Mesendoderm (in vitro differentiated cells): ENCODE data around the gene CAPN9.
"Not testable (repeated sequence)": the region's sequence is repeated elsewhere in the genome, so short reads cannot be mapped to it uniquely, and the experiment has no call there.

ENCODE experiments used
- DNase-seq: peaks from one replicate; pipeline ENCODE4 v3.0.0; 2013
- H2AK5ac ChIP-seq: 2 replicates; pipeline ENCODE4 v1.6.1; 2013; ENCODE audit warnings: low read length, inconsistent platforms
- H2BK120ac ChIP-seq: 2 replicates; pipeline ENCODE4 v1.6.1; 2013; ENCODE audit warnings: low read depth, mild to moderate bottlenecking, low read length, moderate library complexity, mixed read lengths
- H2BK15ac ChIP-seq: replicated peaks from 2 replicates; pipeline ENCODE4 v1.6.1; 2013; ENCODE audit warnings: low read depth, mild to moderate bottlenecking, moderate library complexity
- H2BK5ac ChIP-seq: 2 replicates; pipeline ENCODE4 v1.6.1; 2013; ENCODE audit warnings: low read length, inconsistent platforms
- H3K18ac ChIP-seq: 2 replicates; pipeline ENCODE4 v1.6.1; 2013; ENCODE audit warnings: mild to moderate bottlenecking, low read length, mixed read lengths
- H3K23ac ChIP-seq: one replicate; pipeline ENCODE4 v1.6.1; 2013; ENCODE audit warnings: low read length
- H3K27ac ChIP-seq: 2 replicates; pipeline ENCODE4 v1.5.1; 2013; ENCODE audit warnings: low read depth, mild to moderate bottlenecking, inconsistent platforms, low read length, moderate library complexity
- H3K27me3 ChIP-seq: 2 replicates; pipeline ENCODE4 v1.6.1; 2013; ENCODE audit warnings: low read length, control low read depth, mild to moderate bottlenecking, inconsistent platforms; ENCODE audit not compliant: insufficient read depth, poor library complexity
- H3K36me3 ChIP-seq: 2 replicates; pipeline ENCODE4 v1.6.1; 2013; ENCODE audit warnings: low read length, inconsistent platforms; ENCODE audit not compliant: control insufficient read depth, insufficient read depth
- H3K4ac ChIP-seq: one replicate; pipeline ENCODE4 v1.6.1; 2013; ENCODE audit warnings: low read depth, mild to moderate bottlenecking, low read length, moderate library complexity
- H3K4me1 ChIP-seq: 2 replicates; pipeline ENCODE4 v1.6.1; 2013; ENCODE audit warnings: low read depth, low read length, inconsistent platforms; ENCODE audit not compliant: control insufficient read depth
- H3K4me2 ChIP-seq: 2 replicates; pipeline ENCODE4 v1.6.1; 2013; ENCODE audit warnings: low read length
- H3K4me3 ChIP-seq: 2 replicates; pipeline ENCODE4 v1.5.1; 2013; ENCODE audit warnings: mild to moderate bottlenecking, low read length
- H3K56ac ChIP-seq: one replicate; pipeline ENCODE4 v1.6.1; 2013; ENCODE audit warnings: low read length
- H3K79me1 ChIP-seq: 2 replicates; pipeline ENCODE4 v1.6.1; 2013; ENCODE audit warnings: low read length, inconsistent platforms
- H3K79me2 ChIP-seq: 2 replicates; pipeline ENCODE4 v1.6.1; 2013; ENCODE audit warnings: mild to moderate bottlenecking, low read length; ENCODE audit not compliant: control insufficient read depth, insufficient read depth
- H3K9ac ChIP-seq: 2 replicates; pipeline ENCODE4 v1.6.1; 2013; ENCODE audit warnings: low read length, inconsistent platforms
- H4K5ac ChIP-seq: one replicate; pipeline ENCODE4 v1.6.1; 2013; ENCODE audit warnings: low read length
- H4K8ac ChIP-seq: one replicate; pipeline ENCODE4 v1.6.1; 2013; ENCODE audit warnings: low read depth, mild to moderate bottlenecking, control low read depth, low read length, moderate library complexity
- WGBS: extraction: QIAGEN DNeasy Blood & Tissue Kit; methylation state at CpG from one replicate; pipeline ENCODE4 v1.1.7; 2013; ENCODE audit warnings: low lambda C conversion rate, missing lambda C conversion rate; ENCODE audit not compliant: insufficient coverage; ENCODE audit errors: extremely low coverage; 5-methylcytosine and 5-hydroxymethylcytosine counted together

Gene CAPN9

GRCh38 chr1:230721849-230722522, 25.2 kb upstream of the CAPN9 start:
- H3K4ac ChIP-seq, H3K27me3 ChIP-seq, H4K8ac ChIP-seq, H2BK15ac ChIP-seq, H3K4me3 ChIP-seq, H3K36me3 ChIP-seq, H3K23ac ChIP-seq, DNase-seq, H3K9ac ChIP-seq, H3K56ac ChIP-seq, H4K5ac ChIP-seq, H3K79me1 ChIP-seq, H3K79me2 ChIP-seq, H2AK5ac ChIP-seq, H3K27ac ChIP-seq, H3K4me2 ChIP-seq, H3K4me1 ChIP-seq, H2BK5ac ChIP-seq, H2BK120ac ChIP-seq, H3K18ac ChIP-seq: not testable (repeated sequence)
- no CpG with 5 or more reads among the region's 3 CpGs for WGBS

- Histone ChIP-seq H3K79me1 (no peaks in the 10 kb centered on the region), H3K4ac (no peak overlapping the region), H3K36me3 (no peaks in the 10 kb centered on the region), H2BK15ac (no peak overlapping the region), H4K5ac (no peak overlapping the region), H3K27ac (no peak overlapping the region), H3K4me2 (no peak overlapping the region), H2BK5ac (no peak overlapping the region), H3K56ac (no peak overlapping the region), H3K23ac (no peak overlapping the region), H3K18ac (no peak overlapping the region), H2BK120ac (no peak overlapping the region), H3K9ac (no peak overlapping the region), H4K8ac (no peak overlapping the region), H3K4me1 (no peaks in the 10 kb centered on the region), H3K4me3 (no peak overlapping the region), H2AK5ac (no peak overlapping the region), H3K79me2 (no peaks in the 10 kb centered on the region), H3K27me3 (no peaks in the 10 kb centered on the region)
- WGBS = no CpG with 5 or more reads among the region's 6 CpGs
- DNase-seq = no peak
Measured at GRCh38 chr1:230725256-230726012, 21.8 kb upstream of the CAPN9 start.

- Histone ChIP-seq H3K18ac (no peak overlapping the region), H3K79me2 (no peaks in the 10 kb centered on the region), H3K36me3 (no peaks in the 10 kb centered on the region), H3K56ac (no peak overlapping the region), H3K9ac (no peak overlapping the region), H2BK15ac (no peak overlapping the region), H3K4ac (no peak overlapping the region), H3K27me3 (no peaks in the 10 kb centered on the region), H3K4me1 (no peaks in the 10 kb centered on the region), H3K27ac (no peak overlapping the region), H4K5ac (no peak overlapping the region), H4K8ac (no peak overlapping the region), H3K23ac (no peak overlapping the region), H2BK5ac (no peak overlapping the region), H2AK5ac (no peak overlapping the region), H2BK120ac (no peak overlapping the region), H3K79me1 (no peaks in the 10 kb centered on the region), H3K4me2 (no peak overlapping the region), H3K4me3 (no peak overlapping the region)
- DNase-seq = no peak
- WGBS = no CpG with 5 or more reads among the region's 6 CpGs
Measured at GRCh38 chr1:230728710-230729392, 18.3 kb upstream of the CAPN9 start.

- Histone ChIP-seq H3K4me1 (no peaks in the 10 kb centered on the region), H3K18ac (no peak overlapping the region), H3K4me3 (no peak overlapping the region), H3K36me3 (no peaks in the 10 kb centered on the region), H2AK5ac (no peak overlapping the region), H3K27ac (no peak overlapping the region), H3K27me3 (no peaks in the 10 kb centered on the region), H4K5ac (no peak overlapping the region), H3K4ac (no peak overlapping the region), H2BK15ac (no peak overlapping the region), H3K23ac (no peak overlapping the region), H2BK5ac (no peak overlapping the region), H3K4me2 (no peak overlapping the region), H3K79me2 (no peaks in the 10 kb centered on the region), H3K79me1 (no peaks in the 10 kb centered on the region), H2BK120ac (no peak overlapping the region), H4K8ac (no peak overlapping the region), H3K9ac (no peak overlapping the region), H3K56ac (no peak overlapping the region)
- DNase-seq = no peak
- WGBS = no CpG with 5 or more reads among the region's 5 CpGs
Measured at GRCh38 chr1:230730977-230731376, 16.2 kb upstream of the CAPN9 start.

- Histone ChIP-seq H2BK15ac (no peak overlapping the region), H2BK120ac (no peak overlapping the region), H3K56ac (no peak overlapping the region), H3K18ac (no peak overlapping the region), H4K5ac (no peak overlapping the region), H3K27me3 (no peaks in the 10 kb centered on the region), H3K4ac (no peak overlapping the region), H3K4me1 (no peaks in the 10 kb centered on the region), H3K4me3 (no peak overlapping the region), H2AK5ac (no peak overlapping the region), H2BK5ac (no peak overlapping the region), H3K23ac (no peak overlapping the region), H3K79me1 (no peaks in the 10 kb centered on the region), H3K27ac (no peak overlapping the region), H3K4me2 (no peak overlapping the region), H3K9ac (no peak overlapping the region), H3K79me2 (no peaks in the 10 kb centered on the region), H4K8ac (no peak overlapping the region), H3K36me3 (no peaks in the 10 kb centered on the region)
- no peak for DNase-seq
- no CpG with 5 or more reads among the region's 2 CpGs for WGBS
Measured at GRCh38 chr1:230735447-230735846, 11.7 kb upstream of the CAPN9 start.
